ENCODE results near the gene GINS2. TPM values are rescaled to one million over a fixed set of nuclear protein-coding genes. Genes with fewer than 3 reads are reported as not detected.

GINS2 gene
- polyA plus RNA-seq, 1 experiment, result 5.5 TPM

DNA sequence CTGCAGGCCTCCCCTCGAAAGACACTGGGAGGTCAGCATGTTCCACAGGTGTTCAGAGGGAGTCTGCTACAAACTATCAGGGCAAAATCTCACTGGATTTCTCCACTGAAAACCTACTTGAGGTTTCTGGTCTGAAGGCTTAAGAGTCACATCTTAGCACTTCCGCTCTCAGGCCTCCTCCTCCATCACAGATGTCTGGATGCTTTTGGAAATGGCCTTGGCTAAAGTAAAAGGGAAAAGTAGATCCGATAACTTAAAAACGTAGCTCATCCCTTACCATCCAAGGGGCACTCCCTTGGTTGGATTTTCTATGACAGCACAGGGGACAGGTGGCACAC, 14.4 kb downstream of the GINS2 start:
- Histone ChIP-seq H3K27me3 (ENCODE audit: control insufficient read depth, insufficient read depth, low read length) (no peaks in the 10 kb centered on the region), H3K4me3 (ENCODE audit: low read depth, low read length) (no peak overlapping the region), H3K36me3 (ENCODE audit: control insufficient read depth, insufficient read depth, low read length) (peaks cover 23% of the 10 kb centered on the region)
- TF ChIP-seq CTCF (IDR thresholded peaks at IDR 0.05; ENCODE audit: insufficient read depth, low read depth, low read length), result no peak
- POLR2A ChIA-PET, result no interaction called here
- CTCF ChIA-PET, result interaction anchor here (1.1 to 3.5 kb wide), 3 partner anchors 9 to 44 kb away, joined by 6 to 17 read pairs (median 8); no protein-coding TSS in a partner anchor
- DNase-seq (ENCODE audit: low read depth), result no peak

GRCh38 chr16:85673529-85674417, 15.0 kb downstream of the GINS2 start:
- CTCF ChIA-PET, result interaction anchor here (0.6 to 3.5 kb wide), 4 partner anchors 9 to 44 kb away, joined by 3 to 17 read pairs (median 7); no protein-coding TSS in a partner anchor
- Histone ChIP-seq H3K4me3 (ENCODE audit: low read depth, low read length) (no peak overlapping the region), H3K36me3 (ENCODE audit: control insufficient read depth, insufficient read depth, low read length) (peaks cover 26% of the 10 kb centered on the region), H3K27me3 (ENCODE audit: control insufficient read depth, insufficient read depth, low read length) (no peaks in the 10 kb centered on the region)
- no peak for TF ChIP-seq CTCF (IDR thresholded peaks at IDR 0.05; ENCODE audit: insufficient read depth, low read depth, low read length)
- POLR2A ChIA-PET, result no interaction called here
- DNase-seq (ENCODE audit: low read depth), result no peak

DNA sequence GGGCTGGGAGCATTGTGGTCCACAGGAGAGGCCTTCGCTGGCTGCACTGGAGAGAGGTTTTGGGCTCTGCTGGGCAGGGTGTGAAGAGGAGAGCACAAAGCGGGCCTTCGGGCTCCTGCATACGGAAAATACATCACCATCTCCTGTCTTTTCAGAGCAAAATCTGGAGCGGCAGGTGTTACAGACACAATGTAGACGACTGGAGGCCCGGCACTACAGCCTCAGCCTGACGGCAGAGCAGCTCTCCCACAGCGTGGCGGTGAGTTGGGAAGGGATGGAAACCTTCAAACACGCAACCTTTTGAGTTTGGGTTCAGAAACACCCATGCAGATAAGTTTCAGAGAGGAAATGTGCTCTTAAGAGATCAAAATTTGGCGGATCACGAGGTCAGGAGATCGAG, 17.9 kb downstream of the GINS2 start:
- no peak for TF ChIP-seq CTCF (IDR thresholded peaks at IDR 0.05; ENCODE audit: insufficient read depth, low read depth, low read length)
- Histone ChIP-seq H3K36me3 (ENCODE audit: control insufficient read depth, insufficient read depth, low read length) (peaks cover 45% of the 10 kb centered on the region), H3K27me3 (ENCODE audit: control insufficient read depth, insufficient read depth, low read length) (no peaks in the 10 kb centered on the region), H3K4me3 (ENCODE audit: low read depth, low read length) (no peak overlapping the region)
- CTCF ChIA-PET, result no interaction called here
- POLR2A ChIA-PET, result no interaction called here
- no peak for DNase-seq (ENCODE audit: low read depth)

DNA sequence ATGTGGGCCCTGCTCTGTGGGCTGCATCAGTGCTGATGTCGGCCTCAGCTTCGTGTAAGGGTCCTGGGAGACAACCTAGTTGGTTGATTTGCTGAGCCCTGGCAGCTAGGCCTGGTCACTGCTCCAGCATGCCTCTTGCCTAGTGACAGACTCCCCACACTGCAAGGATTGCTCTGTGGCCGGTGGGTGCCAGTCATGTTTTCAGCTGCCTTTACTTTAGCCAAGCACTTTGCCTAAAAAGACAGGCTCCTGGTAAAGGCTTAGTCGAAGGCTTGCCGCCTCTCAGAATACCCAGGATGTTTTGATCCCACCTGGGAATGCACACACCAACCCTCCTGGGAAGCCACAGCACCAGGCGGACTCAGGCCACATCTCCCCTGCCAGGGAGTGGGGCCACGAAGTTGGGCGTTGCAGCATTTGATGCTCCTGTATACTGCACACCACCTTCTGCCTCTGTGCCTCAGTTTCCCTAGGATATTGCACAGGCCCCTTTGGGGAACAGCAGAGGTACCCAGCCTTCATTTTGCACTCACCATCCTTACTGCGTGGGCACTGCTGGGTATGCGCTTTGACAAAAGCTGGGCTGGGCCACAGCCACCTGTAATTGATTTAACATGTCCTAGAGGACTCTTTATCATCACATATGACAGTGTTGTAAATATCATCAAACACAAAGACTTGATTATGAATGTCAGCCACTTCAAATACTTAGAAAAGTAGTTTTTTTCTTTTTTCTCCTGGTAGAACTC, 19.9 kb downstream of the GINS2 start:
- POLR2A ChIA-PET, result no interaction called here

More for the DNA sequence above, 19.9 kb downstream of the GINS2 start:
- Histone ChIP-seq H3K36me3 (ENCODE audit: control insufficient read depth, insufficient read depth, low read length) (peaks cover 60% of the 10 kb centered on the region), H3K27me3 (ENCODE audit: control insufficient read depth, insufficient read depth, low read length) (no peaks in the 10 kb centered on the region), H3K4me3 (ENCODE audit: low read depth, low read length) (no peak overlapping the region)
- no peak for TF ChIP-seq CTCF (IDR thresholded peaks at IDR 0.05; ENCODE audit: insufficient read depth, low read depth, low read length)
- DNase-seq (ENCODE audit: low read depth), result no peak
- CTCF ChIA-PET, result interaction anchor here (1.8 kb wide), 1 partner anchor 10 kb away, joined by 7 read pairs; no protein-coding TSS in a partner anchor
